Measurements from ENCODE around the gene SYNGR4.

DNA sequence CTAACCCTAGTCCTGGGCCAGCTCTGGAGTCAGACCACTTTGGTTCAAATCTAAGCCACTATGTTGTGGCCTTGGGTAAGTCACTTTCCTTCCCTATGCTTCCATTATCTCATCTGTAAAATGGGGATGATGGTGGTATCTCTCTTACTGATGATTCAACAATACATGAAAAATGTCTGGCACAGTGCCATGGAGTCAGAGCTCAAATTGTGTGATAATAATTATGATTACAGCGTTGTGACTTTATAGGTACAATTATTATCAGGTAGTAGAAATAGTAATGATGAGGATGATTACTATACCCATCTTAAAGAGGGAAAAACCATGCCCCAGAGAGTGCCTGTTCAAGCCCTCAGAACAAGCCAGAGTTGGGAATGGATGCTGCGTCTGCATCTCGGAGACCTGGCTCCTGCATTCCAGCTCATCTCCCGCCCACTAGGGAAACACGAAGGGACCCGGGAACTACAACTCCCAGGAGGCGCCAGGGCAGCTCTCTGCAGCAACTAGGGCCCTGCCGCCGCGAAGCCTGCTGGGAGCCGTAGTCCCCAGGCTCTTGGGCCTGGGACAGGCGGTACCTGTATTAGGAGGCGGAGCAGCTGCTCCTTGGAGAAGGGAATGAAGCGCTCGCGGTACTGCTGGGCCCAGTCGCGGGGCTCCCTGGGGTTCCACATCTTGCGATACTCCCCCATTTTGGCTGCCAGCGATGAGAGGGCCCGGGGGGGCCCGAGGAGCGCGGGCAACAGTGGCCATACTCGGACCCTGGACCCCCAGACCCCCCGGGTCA, 1.3 kb upstream of the SYNGR4 start:
- TF ChIP-seq POLR2A (IDR thresholded peaks at IDR 0.05), result peak in 1 of 2 donors; percentile 41
- TF ChIP-seq, protein P1, sequence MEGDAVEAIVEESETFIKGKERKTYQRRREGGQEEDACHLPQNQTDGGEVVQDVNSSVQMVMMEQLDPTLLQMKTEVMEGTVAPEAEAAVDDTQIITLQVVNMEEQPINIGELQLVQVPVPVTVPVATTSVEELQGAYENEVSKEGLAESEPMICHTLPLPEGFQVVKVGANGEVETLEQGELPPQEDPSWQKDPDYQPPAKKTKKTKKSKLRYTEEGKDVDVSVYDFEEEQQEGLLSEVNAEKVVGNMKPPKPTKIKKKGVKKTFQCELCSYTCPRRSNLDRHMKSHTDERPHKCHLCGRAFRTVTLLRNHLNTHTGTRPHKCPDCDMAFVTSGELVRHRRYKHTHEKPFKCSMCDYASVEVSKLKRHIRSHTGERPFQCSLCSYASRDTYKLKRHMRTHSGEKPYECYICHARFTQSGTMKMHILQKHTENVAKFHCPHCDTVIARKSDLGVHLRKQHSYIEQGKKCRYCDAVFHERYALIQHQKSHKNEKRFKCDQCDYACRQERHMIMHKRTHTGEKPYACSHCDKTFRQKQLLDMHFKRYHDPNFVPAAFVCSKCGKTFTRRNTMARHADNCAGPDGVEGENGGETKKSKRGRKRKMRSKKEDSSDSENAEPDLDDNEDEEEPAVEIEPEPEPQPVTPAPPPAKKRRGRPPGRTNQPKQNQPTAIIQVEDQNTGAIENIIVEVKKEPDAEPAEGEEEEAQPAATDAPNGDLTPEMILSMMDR (IDR thresholded peaks at IDR 0.05), result peak in 1 of 12 donors; percentile 21

Data from heart left ventricle (tissue), 13 donors.